Liver (tissue), 9 donors: ENCODE data around the gene OTOGL. TPM values are rescaled to one million over a fixed set of nuclear protein-coding genes. Genes with fewer than 3 reads are reported as not detected.

Experiments
- DNase-seq: peaks from one replicate; pipeline ENCODE4 v3.0.0-alpha.2; 2017; ENCODE audit warnings: low spot score
- H3K27ac ChIP-seq, 2 donors: one replicate each; pipeline ENCODE4 v1.7.0; 2013; ENCODE audit warnings: inconsistent platforms in 2 of 2, low read length in 2 of 2, control low read depth in 1 of 2, low read depth in 1 of 2, mild to moderate bottlenecking in 1 of 2
- H3K27me3 ChIP-seq, 4 donors: one replicate each; pipeline versions ENCODE4 v1.6.1 to v1.7.0; 2013; ENCODE audit warnings: low read length in 3 of 4, inconsistent platforms in 1 of 4, mild to moderate bottlenecking in 1 of 4, moderate library complexity in 1 of 4; ENCODE audit not compliant: control insufficient read depth in 4 of 4, insufficient read depth in 4 of 4
- H3K36me3 ChIP-seq, 4 donors: one replicate each; pipeline versions ENCODE4 v1.6.1 to v1.7.0; 2013; ENCODE audit warnings: low read length in 3 of 4, mild to moderate bottlenecking in 3 of 4, low read depth in 1 of 4, moderate library complexity in 1 of 4; ENCODE audit not compliant: control insufficient read depth in 4 of 4, insufficient read depth in 3 of 4
- H3K4me1 ChIP-seq, 4 donors: one replicate each; pipeline versions ENCODE4 v1.6.1 to v1.7.0; 2013; ENCODE audit warnings: low read length in 3 of 4, mild to moderate bottlenecking in 3 of 4, moderate library complexity in 1 of 4; ENCODE audit not compliant: control insufficient read depth in 4 of 4, insufficient read depth in 4 of 4
- H3K4me3 ChIP-seq, 3 donors: one replicate each; pipeline versions ENCODE4 v1.6.1 to v1.7.0; 2013; ENCODE audit warnings: low read length in 3 of 3, control low read depth in 1 of 3, low read depth in 1 of 3, mild to moderate bottlenecking in 1 of 3
- H3K9ac ChIP-seq, 2 donors: one replicate each; pipeline ENCODE4 v1.7.0; 2013; ENCODE audit warnings: low read length in 2 of 2, mild to moderate bottlenecking in 2 of 2, moderate library complexity in 2 of 2, control low read depth in 1 of 2, low read depth in 1 of 2
- H3K9me3 ChIP-seq, 4 donors: one replicate each; pipeline versions ENCODE4 v1.6.1 to v1.7.0; 2013; ENCODE audit warnings: low read length in 3 of 4; ENCODE audit not compliant: control insufficient read depth in 4 of 4
- ATF3 ChIP-seq: IDR thresholded peaks from 2 replicates; pipeline ENCODE4 v1.6.1; 2016; ENCODE audit warnings: antibody characterized with exemption
- EGR1 ChIP-seq, 2 donors: IDR thresholded peaks; 2 replicates each; pipeline ENCODE4 v1.6.1; 2016 to 2018; ENCODE audit warnings: antibody characterized with exemption in 2 of 2, low read depth in 2 of 2
- FOXA1 ChIP-seq: IDR thresholded peaks from 2 replicates; pipeline ENCODE4 v1.6.1; 2016; ENCODE audit warnings: antibody characterized with exemption
- FOXA2 ChIP-seq: IDR thresholded peaks from 2 replicates; pipeline ENCODE4 v1.6.1; 2016; ENCODE audit warnings: antibody characterized with exemption
- HNF4A ChIP-seq, 2 donors: conservative IDR thresholded peaks; 2 replicates each; pipeline ENCODE4 v1.6.1; 2016; ENCODE audit warnings: antibody characterized with exemption in 2 of 2, mild to moderate bottlenecking in 2 of 2
- HNF4G ChIP-seq: IDR thresholded peaks from 2 replicates; pipeline ENCODE4 v1.6.1; 2016; ENCODE audit warnings: antibody characterized with exemption
- JUND ChIP-seq, 2 donors: IDR thresholded peaks; 2 replicates each; pipeline ENCODE4 v1.6.1; 2016; ENCODE audit warnings: antibody characterized with exemption in 2 of 2
- NR2F2 ChIP-seq: IDR thresholded peaks from 2 replicates; pipeline ENCODE4 v1.6.1; 2016; ENCODE audit warnings: antibody characterized with exemption
- RAD21 ChIP-seq, 2 donors: IDR thresholded peaks; 2 replicates each; pipeline ENCODE4 v1.6.1; 2016; ENCODE audit warnings: antibody characterized with exemption in 2 of 2, mild to moderate bottlenecking in 2 of 2
- REST ChIP-seq: IDR thresholded peaks from 2 replicates; pipeline ENCODE4 v1.6.1; 2016; ENCODE audit warnings: antibody characterized with exemption, mild to moderate bottlenecking
- RXRA ChIP-seq, 2 donors: IDR thresholded peaks; 2 replicates each; pipeline ENCODE4 v1.6.1; 2017 to 2018; ENCODE audit warnings: antibody characterized with exemption in 2 of 2, mild to moderate bottlenecking in 1 of 2
- SP1 ChIP-seq: IDR thresholded peaks from 2 replicates; pipeline ENCODE4 v1.6.1; 2018; ENCODE audit warnings: antibody characterized with exemption, mild to moderate bottlenecking
- YY1 ChIP-seq: IDR thresholded peaks from 2 replicates; pipeline ENCODE4 v1.6.1; 2016; ENCODE audit warnings: antibody characterized with exemption, mild to moderate bottlenecking
- WGBS: extraction: QIAGEN DNeasy Blood & Tissue Kit; methylation state at CpG from one replicate; pipeline ENCODE4 v1.1.7; 2013; 5-methylcytosine and 5-hydroxymethylcytosine counted together
- polyA plus RNA-seq, 2 donors: library from polyadenylated mRNA; stranded (reverse) in 1 of 2; unstranded in 1 of 2; fragments of 200-250 nt in 1 of 2; fragments of >200 nt in 1 of 2; fragmentation: Nextera tagmentation in 1 of 2; extraction: Ambion mirVana in 1 of 2; gene quantifications; one replicate each; pipeline versions ENCODE4 v1.2.1 to v1.2.3, GENCODE V29; 2013 to 2015
- total RNA-seq, 2 donors: library from RNA; depleted of rRNA; stranded (reverse); fragments of >200 nt; gene quantifications; one replicate each; pipeline ENCODE4 v1.2.3, GENCODE V29; 2014
- TF ChIP-seq, protein P1 (sequence below): fragments of 150-350 bp; IDR thresholded peaks from 2 replicates; pipeline ENCODE4 v1.5.1; 2017; ENCODE audit warnings: improper control_type of control experiment, low read depth, low read length; ENCODE audit not compliant: missing input control
- donor health status: healthy.
- donor health status: healthy.
- donor health status: healthy.
- donor health status: healthy.
- donor health status: healthy.

The OTOGL gene
- total and polyA plus RNA-seq, 4 donors = 0.01 to 0.09 (median 0.08) TPM; not detected in 1

- H3K36me3 ChIP-seq = no peaks in the 10 kb centered on the region
- H3K4me1 ChIP-seq = no peaks in the 10 kb centered on the region
- peaks cover 0 to 2% (median 0%) of the 10 kb centered on the region in 4 donors for H3K27me3 ChIP-seq
- H3K4me3 ChIP-seq = no peak overlapping the region
- DNase-seq = no peak
- WGBS = 59% methylated on average over 2 of the region's 2 CpGs
- H3K9me3 ChIP-seq = no peaks in the 10 kb centered on the region
- H3K27ac ChIP-seq = no peak overlapping the region
- no peak overlapping the region for H3K9ac ChIP-seq
- TF ChIP-seq FOXA1 (no peak), RXRA (IDR thresholded peaks at IDR 0.05) (no peak), NR2F2 (no peak), FOXA2 (no peak), HNF4G (no peak), YY1 (no peak), JUND (IDR thresholded peaks at IDR 0.05) (no peak), ATF3 (no peak), RAD21 (IDR thresholded peaks at IDR 0.05) (no peak), SP1 (no peak)
- TF ChIP-seq, protein P1, sequence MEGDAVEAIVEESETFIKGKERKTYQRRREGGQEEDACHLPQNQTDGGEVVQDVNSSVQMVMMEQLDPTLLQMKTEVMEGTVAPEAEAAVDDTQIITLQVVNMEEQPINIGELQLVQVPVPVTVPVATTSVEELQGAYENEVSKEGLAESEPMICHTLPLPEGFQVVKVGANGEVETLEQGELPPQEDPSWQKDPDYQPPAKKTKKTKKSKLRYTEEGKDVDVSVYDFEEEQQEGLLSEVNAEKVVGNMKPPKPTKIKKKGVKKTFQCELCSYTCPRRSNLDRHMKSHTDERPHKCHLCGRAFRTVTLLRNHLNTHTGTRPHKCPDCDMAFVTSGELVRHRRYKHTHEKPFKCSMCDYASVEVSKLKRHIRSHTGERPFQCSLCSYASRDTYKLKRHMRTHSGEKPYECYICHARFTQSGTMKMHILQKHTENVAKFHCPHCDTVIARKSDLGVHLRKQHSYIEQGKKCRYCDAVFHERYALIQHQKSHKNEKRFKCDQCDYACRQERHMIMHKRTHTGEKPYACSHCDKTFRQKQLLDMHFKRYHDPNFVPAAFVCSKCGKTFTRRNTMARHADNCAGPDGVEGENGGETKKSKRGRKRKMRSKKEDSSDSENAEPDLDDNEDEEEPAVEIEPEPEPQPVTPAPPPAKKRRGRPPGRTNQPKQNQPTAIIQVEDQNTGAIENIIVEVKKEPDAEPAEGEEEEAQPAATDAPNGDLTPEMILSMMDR = no peak
Measured at GRCh38 chr12:80211671-80212070, 112.3 kb downstream of the OTOGL start.

DNA sequence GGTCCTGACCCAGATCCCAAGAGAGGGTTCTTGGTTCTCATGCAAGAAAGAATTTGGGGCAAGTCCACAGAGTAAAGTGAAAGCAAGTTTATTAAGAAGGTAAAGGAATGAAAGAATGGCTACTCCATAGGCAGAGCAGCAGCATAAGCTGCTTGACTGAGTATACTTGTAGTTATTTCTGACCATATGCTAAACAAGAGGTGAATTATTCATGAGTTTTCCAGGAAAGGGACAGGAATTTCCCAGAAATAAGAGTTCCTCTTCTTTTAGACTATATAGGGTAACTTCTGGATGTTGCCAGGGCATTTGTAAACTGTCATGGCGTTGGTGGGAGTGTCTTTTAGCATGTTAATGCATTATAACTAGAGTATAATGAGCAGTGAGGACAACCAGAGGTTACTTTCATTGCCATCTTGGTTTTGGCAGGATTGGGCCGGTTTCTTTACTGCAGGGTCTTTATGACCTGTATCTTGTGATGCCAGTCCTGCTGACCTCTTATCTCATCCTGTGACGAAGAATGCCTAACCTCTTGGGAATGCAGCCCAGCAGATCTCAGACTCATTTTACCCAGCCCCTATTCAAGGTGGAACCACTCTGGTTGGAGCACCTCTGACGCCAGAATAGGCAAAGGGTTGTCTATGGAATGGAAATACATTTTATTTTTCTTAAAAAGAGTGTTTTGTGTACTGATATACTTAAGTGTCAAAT, 113.8 kb downstream of the OTOGL start:
- 82% methylated on average over 4 of the region's 4 CpGs for WGBS
- Histone ChIP-seq H3K9me3 (no peaks in the 10 kb centered on the region), H3K9ac (no peak overlapping the region), H3K4me3 (no peak overlapping the region), H3K27ac (no peak overlapping the region), H3K36me3 (no peaks in the 10 kb centered on the region), H3K27me3 (peaks cover 0 to 2% (median 0%) of the 10 kb centered on the region in 4 donors), H3K4me1 (no peaks in the 10 kb centered on the region)
- no peak for TF ChIP-seq HNF4A (conservative IDR thresholded peaks at IDR 0.05)
- TF ChIP-seq RXRA (IDR thresholded peaks at IDR 0.05) = no peak
- no peak for TF ChIP-seq FOXA1
- no peak for TF ChIP-seq EGR1 (IDR thresholded peaks at IDR 0.05; ENCODE audit: low read depth in 2 of 2)
- no peak for TF ChIP-seq RAD21 (IDR thresholded peaks at IDR 0.05)
- no peak for TF ChIP-seq JUND (IDR thresholded peaks at IDR 0.05)
- no peak for TF ChIP-seq REST
- DNase-seq = no peak
